HEK293T (cell line): ENCODE measurements around the gene TMEM248.
"Not testable (repeated sequence)": the region's sequence is repeated elsewhere in the genome, so short reads cannot be mapped to it uniquely, and the experiment has no call there.

Experiments
- BHLHE40 ChIP-seq: fragments of 450-650 bp; IDR thresholded peaks from 2 replicates; pipeline ENCODE4 v1.6.1; 2016; ENCODE audit warnings: mild to moderate bottlenecking, moderate library complexity, borderline replicate concordance
- FOXA1 ChIP-seq: fragments of 450-650 bp; IDR thresholded peaks from 2 replicates; pipeline ENCODE4 v1.6.1; 2016; ENCODE audit warnings: mild to moderate bottlenecking
- FOXK2 ChIP-seq: fragments of 450-650 bp; IDR thresholded peaks from 2 replicates; pipeline ENCODE4 v1.6.1; 2016; ENCODE audit warnings: mild to moderate bottlenecking
- HDGF ChIP-seq: fragments of 450-650 bp; IDR thresholded peaks from 2 replicates; pipeline ENCODE4 v1.6.1; 2017; ENCODE audit warnings: antibody characterized with exemption, borderline replicate concordance
- L3MBTL2 ChIP-seq: fragments of 450-650 bp; conservative IDR thresholded peaks from 2 replicates; pipeline ENCODE4 v1.6.1; 2016; ENCODE audit warnings: mild to moderate bottlenecking
- NFRKB ChIP-seq: fragments of 450-650 bp; IDR thresholded peaks from 2 replicates; pipeline ENCODE4 v1.6.1; 2016; ENCODE audit warnings: mild to moderate bottlenecking, moderate library complexity
- PKNOX1 ChIP-seq: fragments of 450-650 bp; IDR thresholded peaks from 2 replicates; pipeline ENCODE4 v1.6.1; 2016
- SP1 ChIP-seq: fragments of 450-650 bp; IDR thresholded peaks from 2 replicates; pipeline ENCODE4 v1.6.1; 2017
- SUZ12 ChIP-seq: fragments of 450-650 bp; IDR thresholded peaks from 2 replicates; pipeline ENCODE4 v1.6.1; 2016; ENCODE audit warnings: mild to moderate bottlenecking
- TARDBP ChIP-seq: fragments of 450-650 bp; IDR thresholded peaks from 2 replicates; pipeline ENCODE4 v1.6.1; 2016
- ZNF384 ChIP-seq: fragments of 450-650 bp; IDR thresholded peaks from 2 replicates; pipeline ENCODE4 v1.6.1; 2016

GRCh38 chr7:66996444-66997191 is 75.6 kb downstream of the TMEM248 start, which contains the start of gene TYW1:
- not testable (repeated sequence) for TF ChIP-seq TARDBP, BHLHE40, SP1, ZNF384, HDGF, FOXA1, SUZ12, L3MBTL2, NFRKB, FOXK2
- TF ChIP-seq PKNOX1 = peak; percentile 98
